Effector memory CD4-positive, alpha-beta T cell (primary cell): ENCODE measurements around the gene CES2.
"Not testable (repeated sequence)": the region's sequence is repeated elsewhere in the genome, so short reads cannot be mapped to it uniquely, and the experiment has no call there.

ENCODE experiments used
- DNase-seq, 3 donors: peaks; one replicate each; pipeline ENCODE4 v3.0.0-alpha.2; 2020
- H3K27ac ChIP-seq: 2 replicates; pipeline ENCODE4 v1.7.0; 2013; ENCODE audit warnings: mild to moderate bottlenecking, low read length, moderate library complexity; ENCODE audit not compliant: insufficient read depth, poor library complexity, severe bottlenecking
- H3K27me3 ChIP-seq: replicated peaks from 2 replicates; pipeline ENCODE4 v1.7.0; 2013; ENCODE audit warnings: mild to moderate bottlenecking, low read length; ENCODE audit not compliant: insufficient read depth, control insufficient read depth, poor library complexity, severe bottlenecking
- H3K36me3 ChIP-seq: 2 replicates; pipeline ENCODE4 v1.7.0; 2013; ENCODE audit warnings: mild to moderate bottlenecking, low read length, moderate library complexity; ENCODE audit not compliant: control insufficient read depth, insufficient read depth
- H3K4me1 ChIP-seq: 2 replicates; pipeline ENCODE4 v1.7.0; 2013; ENCODE audit warnings: low read length, mild to moderate bottlenecking; ENCODE audit not compliant: control insufficient read depth, insufficient read depth, poor library complexity, severe bottlenecking
- H3K4me3 ChIP-seq: 2 replicates; pipeline ENCODE4 v1.7.0; 2013; ENCODE audit warnings: low read length, low read depth, mild to moderate bottlenecking; ENCODE audit not compliant: insufficient read depth, poor library complexity, severe bottlenecking
- H3K9me3 ChIP-seq: 2 replicates; pipeline ENCODE4 v1.7.0; 2013; ENCODE audit warnings: mild to moderate bottlenecking, low read length, moderate library complexity; ENCODE audit not compliant: control insufficient read depth

The CES2 gene

GRCh38 chr16:66894948-66895688 is 40.2 kb upstream of the CES2 start:
- no peaks in the 10 kb centered on the region for H3K9me3 ChIP-seq
- no peaks in the 10 kb centered on the region for H3K36me3 ChIP-seq
- H3K4me3 ChIP-seq = no peak overlapping the region
- no peaks in the 10 kb centered on the region for H3K4me1 ChIP-seq
- no peaks in the 10 kb centered on the region for H3K27me3 ChIP-seq
- no peak overlapping the region for H3K27ac ChIP-seq
- peak in 2 of 3 donors; percentile 20 to 39 for DNase-seq

- Histone ChIP-seq H3K27me3 (no peaks in the 10 kb centered on the region), H3K4me3 (no peak overlapping the region), H3K27ac (no peak overlapping the region), H3K4me1 (no peaks in the 10 kb centered on the region), H3K36me3 (no peaks in the 10 kb centered on the region), H3K9me3 (no peaks in the 10 kb centered on the region)
- DNase-seq = no peak
Measured at GRCh38 chr16:66895689-66895979, 39.7 kb upstream of the CES2 start.

GRCh38 chr16:66895999-66896398 is 39.3 kb upstream of the CES2 start:
- Histone ChIP-seq H3K9me3 (no peaks in the 10 kb centered on the region), H3K27me3 (no peaks in the 10 kb centered on the region), H3K4me3 (no peak overlapping the region), H3K4me1 (no peaks in the 10 kb centered on the region), H3K36me3 (no peaks in the 10 kb centered on the region), H3K27ac (no peak overlapping the region)
- no peak for DNase-seq

- H3K27me3 ChIP-seq, DNase-seq, H3K36me3 ChIP-seq, H3K4me1 ChIP-seq, H3K4me3 ChIP-seq, H3K27ac ChIP-seq, H3K9me3 ChIP-seq: not testable (repeated sequence)
Measured at GRCh38 chr16:66896682-66897081, 38.6 kb upstream of the CES2 start.

GRCh38 chr16:66898207-66898606 is 37.1 kb upstream of the CES2 start:
- Histone ChIP-seq H3K4me1 (no peaks in the 10 kb centered on the region), H3K27ac (no peak overlapping the region), H3K36me3 (no peaks in the 10 kb centered on the region), H3K27me3 (no peaks in the 10 kb centered on the region), H3K9me3 (no peaks in the 10 kb centered on the region), H3K4me3 (no peak overlapping the region)
- no peak for DNase-seq

GRCh38 chr16:66898933-66899309 is 36.4 kb upstream of the CES2 start:
- no peaks in the 10 kb centered on the region for H3K27me3 ChIP-seq
- no peak overlapping the region for H3K4me3 ChIP-seq
- H3K4me1 ChIP-seq = no peaks in the 10 kb centered on the region
- no peak overlapping the region for H3K27ac ChIP-seq
- no peaks in the 10 kb centered on the region for H3K9me3 ChIP-seq
- no peaks in the 10 kb centered on the region for H3K36me3 ChIP-seq
- DNase-seq = no peak

GRCh38 chr16:66899310-66899944 is 35.9 kb upstream of the CES2 start:
- no peak overlapping the region for H3K4me3 ChIP-seq
- no peaks in the 10 kb centered on the region for H3K4me1 ChIP-seq
- no peaks in the 10 kb centered on the region for H3K27me3 ChIP-seq
- H3K9me3 ChIP-seq = no peaks in the 10 kb centered on the region
- no peak for DNase-seq
- no peaks in the 10 kb centered on the region for H3K36me3 ChIP-seq
- no peak overlapping the region for H3K27ac ChIP-seq

- Histone ChIP-seq H3K4me3 (no peak overlapping the region), H3K27ac (no peak overlapping the region), H3K36me3 (no peaks in the 10 kb centered on the region), H3K27me3 (no peaks in the 10 kb centered on the region), H3K9me3 (no peaks in the 10 kb centered on the region), H3K4me1 (no peaks in the 10 kb centered on the region)
- no peak for DNase-seq
Measured at GRCh38 chr16:66899945-66900710, 35.2 kb upstream of the CES2 start.

- Histone ChIP-seq H3K4me1 (no peaks in the 10 kb centered on the region), H3K36me3 (no peaks in the 10 kb centered on the region), H3K27ac (no peak overlapping the region), H3K27me3 (no peaks in the 10 kb centered on the region), H3K9me3 (no peaks in the 10 kb centered on the region), H3K4me3 (no peak overlapping the region)
- no peak for DNase-seq
Measured at GRCh38 chr16:66900721-66901441, 34.4 kb upstream of the CES2 start.

GRCh38 chr16:66901626-66902025 is 33.7 kb upstream of the CES2 start:
- Histone ChIP-seq H3K27me3 (no peaks in the 10 kb centered on the region), H3K27ac (no peak overlapping the region)

More at GRCh38 chr16:66901626-66902025, 33.7 kb upstream of the CES2 start:
- H3K9me3 ChIP-seq = no peaks in the 10 kb centered on the region
- no peaks in the 10 kb centered on the region for H3K4me1 ChIP-seq
- no peaks in the 10 kb centered on the region for H3K36me3 ChIP-seq
- H3K4me3 ChIP-seq = no peak overlapping the region
- no peak for DNase-seq
